WTC11 (cell line): ENCODE data around the gene FILIP1L. TPM values are rescaled to one million over a fixed set of nuclear protein-coding genes. Genes with fewer than 3 reads are reported as not detected.
"Not testable (repeated sequence)": the region's sequence is repeated elsewhere in the genome, so short reads cannot be mapped to it uniquely, and the experiment has no call there.

ENCODE experiments used
- ATAC-seq: fragments of 200-7000 bp; cut with Tn5 transposase; 2 replicates; pipeline ENCODE4 v1.10.0; 2021; ENCODE audit warnings: mild to moderate bottlenecking, moderate library complexity
- CTCF ChIA-PET: fragments of 300-600 bp; sonication (Branson Sonifier 250); formaldehyde crosslinking; loops from one replicate; lab custom pipeline; 2021; ENCODE audit warnings: antibody characterized with exemption; lab: Charles Lee
- POLR2A ChIA-PET: fragments of 350-600 bp; sonication (Branson Sonifier 250); formaldehyde crosslinking; loops from one replicate; lab custom pipeline; 2021; ENCODE audit warnings: antibody characterized with exemption; lab: Charles Lee
- DNase-seq: peaks from one replicate; pipeline ENCODE4 v3.0.0; 2021; ENCODE audit warnings: low spot score
- H3K27ac Mint-ChIP-seq: 2 replicates; pipeline ENCODE4 v1.8.0; 2021; ENCODE audit warnings: mixed read lengths
- H3K27me3 Mint-ChIP-seq: 2 replicates; pipeline ENCODE4 v1.8.0; 2021; ENCODE audit warnings: low read depth, mild to moderate bottlenecking, moderate library complexity, mixed read lengths
- H3K36me3 Mint-ChIP-seq: 2 replicates; pipeline ENCODE4 v1.8.0; 2021; ENCODE audit warnings: mixed read lengths
- H3K4me1 Mint-ChIP-seq: 2 replicates; pipeline ENCODE4 v1.8.0; 2022; ENCODE audit warnings: mixed read lengths
- H3K4me3 Mint-ChIP-seq: 2 replicates; pipeline ENCODE4 v1.8.0; 2021; ENCODE audit warnings: mild to moderate bottlenecking, moderate library complexity, mixed read lengths
- H3K9me3 Mint-ChIP-seq: 2 replicates; pipeline ENCODE4 v1.8.0; 2021; ENCODE audit warnings: mixed read lengths
- FOXP1 ChIP-seq: sonication (generic); formaldehyde crosslinking; IDR thresholded peaks from 2 replicates; pipeline ENCODE4 v1.8.0; 2022; ENCODE audit warnings: missing genetic modification reagents, mild to moderate bottlenecking, moderate library complexity, borderline replicate concordance
- IRF2 ChIP-seq: sonication (generic); formaldehyde crosslinking; IDR thresholded peaks from 2 replicates; pipeline ENCODE4 v1.8.0; 2022; ENCODE audit warnings: low read depth, missing genetic modification reagents, borderline replicate concordance
- NFE2L1 ChIP-seq: sonication (generic); formaldehyde crosslinking; IDR thresholded peaks from 2 replicates; pipeline ENCODE4 v1.8.1; 2023; ENCODE audit warnings: missing genetic modification reagents
- NR2C2 ChIP-seq: sonication (generic); formaldehyde crosslinking; IDR thresholded peaks from 2 replicates; pipeline ENCODE4 v1.8.0; 2022; ENCODE audit warnings: mild to moderate bottlenecking, missing genetic modification reagents
- TEAD1 ChIP-seq: sonication (generic); formaldehyde crosslinking; IDR thresholded peaks from 2 replicates; pipeline ENCODE4 v1.8.0; 2022; ENCODE audit warnings: mild to moderate bottlenecking, missing genetic modification reagents
- total RNA-seq: library from RNA; stranded (reverse); gene quantifications from 3 replicates; pipeline ENCODE4 v1.2.3, GENCODE V29; 2021
- TF ChIP-seq, protein P1 (sequence below): sonication (generic); formaldehyde crosslinking; IDR thresholded peaks from 2 replicates; pipeline ENCODE4 v1.8.0; 2023; ENCODE audit warnings: missing genetic modification reagents, mild to moderate bottlenecking, borderline replicate concordance
- TF ChIP-seq, protein P2 (sequence below): fragments of 250-450 bp; sonication (Bioruptor Pico); IDR thresholded peaks from 2 replicates; pipeline ENCODE4 v2.1.2; 2022; ENCODE audit warnings: mild to moderate bottlenecking, moderate library complexity
- TF ChIP-seq, protein P3 (sequence below): fragments of 200-600 bp; IDR thresholded peaks from 2 replicates; pipeline ENCODE4 v1.8.0; 2022; ENCODE audit warnings: antibody characterized with exemption

FILIP1L gene
- total RNA-seq, 1 experiment from 2014 or later: 0.17 TPM

DNA sequence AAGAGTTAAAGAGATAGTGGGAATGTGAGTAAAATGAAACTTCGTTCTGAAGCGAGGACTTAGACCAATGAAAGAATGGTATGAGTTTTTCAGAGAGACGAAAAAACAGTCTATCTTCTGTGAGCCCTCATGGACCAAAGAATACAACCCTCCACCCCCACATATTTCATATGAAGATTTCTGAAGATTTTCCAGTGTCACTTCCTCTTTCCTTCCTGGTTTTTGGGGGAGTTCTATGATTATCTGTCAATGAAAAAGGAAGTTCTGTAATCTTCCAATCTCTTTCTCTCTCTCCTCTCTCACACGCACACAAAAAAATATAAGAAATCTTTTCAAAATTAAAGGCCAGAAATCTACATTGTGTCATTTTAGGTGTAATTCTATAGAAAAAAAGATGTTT, 269.0 kb downstream of the FILIP1L start (continued):
- no peak for TF ChIP-seq NR2C2 (CRISPR knock-in tag)
- TF ChIP-seq IRF2 (CRISPR knock-in tag): no peak
- no peak for TF ChIP-seq TEAD1 (CRISPR knock-in tag)
- TF ChIP-seq, protein P1, sequence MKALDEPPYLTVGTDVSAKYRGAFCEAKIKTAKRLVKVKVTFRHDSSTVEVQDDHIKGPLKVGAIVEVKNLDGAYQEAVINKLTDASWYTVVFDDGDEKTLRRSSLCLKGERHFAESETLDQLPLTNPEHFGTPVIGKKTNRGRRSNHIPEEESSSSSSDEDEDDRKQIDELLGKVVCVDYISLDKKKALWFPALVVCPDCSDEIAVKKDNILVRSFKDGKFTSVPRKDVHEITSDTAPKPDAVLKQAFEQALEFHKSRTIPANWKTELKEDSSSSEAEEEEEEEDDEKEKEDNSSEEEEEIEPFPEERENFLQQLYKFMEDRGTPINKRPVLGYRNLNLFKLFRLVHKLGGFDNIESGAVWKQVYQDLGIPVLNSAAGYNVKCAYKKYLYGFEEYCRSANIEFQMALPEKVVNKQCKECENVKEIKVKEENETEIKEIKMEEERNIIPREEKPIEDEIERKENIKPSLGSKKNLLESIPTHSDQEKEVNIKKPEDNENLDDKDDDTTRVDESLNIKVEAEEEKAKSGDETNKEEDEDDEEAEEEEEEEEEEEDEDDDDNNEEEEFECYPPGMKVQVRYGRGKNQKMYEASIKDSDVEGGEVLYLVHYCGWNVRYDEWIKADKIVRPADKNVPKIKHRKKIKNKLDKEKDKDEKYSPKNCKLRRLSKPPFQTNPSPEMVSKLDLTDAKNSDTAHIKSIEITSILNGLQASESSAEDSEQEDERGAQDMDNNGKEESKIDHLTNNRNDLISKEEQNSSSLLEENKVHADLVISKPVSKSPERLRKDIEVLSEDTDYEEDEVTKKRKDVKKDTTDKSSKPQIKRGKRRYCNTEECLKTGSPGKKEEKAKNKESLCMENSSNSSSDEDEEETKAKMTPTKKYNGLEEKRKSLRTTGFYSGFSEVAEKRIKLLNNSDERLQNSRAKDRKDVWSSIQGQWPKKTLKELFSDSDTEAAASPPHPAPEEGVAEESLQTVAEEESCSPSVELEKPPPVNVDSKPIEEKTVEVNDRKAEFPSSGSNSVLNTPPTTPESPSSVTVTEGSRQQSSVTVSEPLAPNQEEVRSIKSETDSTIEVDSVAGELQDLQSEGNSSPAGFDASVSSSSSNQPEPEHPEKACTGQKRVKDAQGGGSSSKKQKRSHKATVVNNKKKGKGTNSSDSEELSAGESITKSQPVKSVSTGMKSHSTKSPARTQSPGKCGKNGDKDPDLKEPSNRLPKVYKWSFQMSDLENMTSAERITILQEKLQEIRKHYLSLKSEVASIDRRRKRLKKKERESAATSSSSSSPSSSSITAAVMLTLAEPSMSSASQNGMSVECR (CRISPR knock-in tag): no peak
- TF ChIP-seq, all 79 proteins: peak for 0

DNA sequence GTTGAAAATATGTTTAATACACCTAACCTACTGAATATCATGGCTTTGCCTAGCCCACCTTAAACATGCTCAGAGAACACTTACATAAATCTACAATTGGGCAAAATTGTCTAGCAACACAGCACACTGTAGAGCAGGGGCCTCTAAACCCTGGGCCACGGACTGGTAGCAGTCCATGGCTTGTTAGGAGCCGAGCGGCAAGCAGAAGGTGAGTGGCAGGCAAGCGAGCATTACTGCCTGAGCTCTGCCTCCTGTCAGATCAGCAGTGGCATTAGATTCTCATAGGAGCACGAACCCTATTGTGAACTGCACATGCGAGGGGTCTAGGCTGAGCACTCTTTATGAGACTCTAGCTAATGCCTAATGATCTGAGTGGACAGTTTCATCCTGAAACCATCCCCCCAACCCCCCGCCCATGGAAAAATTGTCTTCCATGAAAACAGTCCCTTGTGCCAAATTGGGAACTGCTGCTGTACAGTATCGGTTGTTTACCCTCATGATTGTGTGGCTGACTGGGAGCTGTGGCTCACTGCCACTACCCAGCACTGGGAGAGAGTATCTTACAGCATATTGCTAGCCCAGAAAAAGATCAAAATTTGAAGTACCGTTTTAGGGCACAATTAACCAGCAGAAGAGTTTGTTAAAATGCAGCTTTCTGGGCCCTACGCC, 270.6 kb downstream of the FILIP1L start:
- Mint-ChIP-seq H3K27ac (peak overlapping the region; percentile 35; the same call in 1 of the 2 replicates), H3K27me3 (no peaks in the 10 kb centered on the region), H3K9me3 (no peaks in the 10 kb centered on the region), H3K4me1 (peaks cover 31% of the 10 kb centered on the region), H3K4me3 (no peak overlapping the region), H3K36me3 (no peaks in the 10 kb centered on the region)
- CTCF ChIA-PET: interaction anchor here (0.7 to 2.5 kb wide), 20 partner anchors 10 to 1803 kb away, joined by 3 to 57 read pairs (median 6); partner anchors contain the start of gene TBC1D23
- TF ChIP-seq, protein P2, sequence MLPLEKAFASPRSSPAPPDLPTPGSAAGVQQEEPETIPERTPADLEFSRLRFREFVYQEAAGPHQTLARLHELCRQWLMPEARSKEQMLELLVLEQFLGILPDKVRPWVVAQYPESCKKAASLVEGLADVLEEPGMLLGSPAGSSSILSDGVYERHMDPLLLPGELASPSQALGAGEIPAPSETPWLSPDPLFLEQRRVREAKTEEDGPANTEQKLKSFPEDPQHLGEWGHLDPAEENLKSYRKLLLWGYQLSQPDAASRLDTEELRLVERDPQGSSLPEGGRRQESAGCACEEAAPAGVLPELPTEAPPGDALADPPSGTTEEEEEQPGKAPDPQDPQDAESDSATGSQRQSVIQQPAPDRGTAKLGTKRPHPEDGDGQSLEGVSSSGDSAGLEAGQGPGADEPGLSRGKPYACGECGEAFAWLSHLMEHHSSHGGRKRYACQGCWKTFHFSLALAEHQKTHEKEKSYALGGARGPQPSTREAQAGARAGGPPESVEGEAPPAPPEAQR: no peak
- TF ChIP-seq FOXP1 (CRISPR knock-in tag): no peak
- no peak for DNase-seq
- peak; percentile 61 for ATAC-seq
- POLR2A ChIA-PET: interaction anchor here (1.0 kb wide), 1 partner anchor 410 kb away, joined by 5 read pairs; no protein-coding TSS in a partner anchor

DNA sequence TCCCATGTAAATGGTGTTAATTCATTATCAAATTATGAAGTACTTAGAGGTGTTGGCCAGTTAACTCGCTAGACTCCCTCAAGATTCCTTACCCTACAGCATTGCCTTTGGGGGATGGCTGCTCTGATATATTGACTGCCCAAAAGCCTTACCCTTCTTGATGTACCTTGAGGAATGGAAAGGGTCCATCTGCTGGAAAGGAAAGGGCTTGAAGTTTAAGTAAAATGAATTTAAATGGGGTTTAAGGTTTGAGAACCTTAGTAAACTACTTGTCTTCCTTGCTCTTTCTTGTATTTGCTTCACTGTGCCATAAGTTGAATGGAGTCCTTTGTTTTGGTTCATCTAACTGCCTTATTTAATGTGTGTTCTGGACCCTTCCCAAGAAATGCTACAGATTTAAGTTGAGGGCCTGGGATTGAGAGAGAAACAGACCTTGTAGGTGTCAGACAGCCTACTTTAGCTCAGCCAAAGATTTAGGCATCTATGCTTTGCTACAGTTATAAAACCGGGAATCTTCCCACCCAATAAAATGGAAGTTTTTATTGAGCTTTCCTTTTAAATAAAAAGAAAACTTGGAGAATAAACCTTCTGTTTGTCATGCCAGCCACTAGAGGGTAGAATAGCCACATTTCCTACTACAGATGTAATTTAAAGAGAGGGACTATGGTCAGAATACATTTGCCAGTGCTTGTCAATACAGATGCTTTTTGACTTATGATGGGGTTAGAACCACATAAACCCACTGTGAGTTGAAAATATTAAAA, 271.3 kb downstream of the FILIP1L start:
- POLR2A ChIA-PET: no interaction called here
- H3K4me3 Mint-ChIP-seq: no peak overlapping the region
- TF ChIP-seq, protein P3, sequence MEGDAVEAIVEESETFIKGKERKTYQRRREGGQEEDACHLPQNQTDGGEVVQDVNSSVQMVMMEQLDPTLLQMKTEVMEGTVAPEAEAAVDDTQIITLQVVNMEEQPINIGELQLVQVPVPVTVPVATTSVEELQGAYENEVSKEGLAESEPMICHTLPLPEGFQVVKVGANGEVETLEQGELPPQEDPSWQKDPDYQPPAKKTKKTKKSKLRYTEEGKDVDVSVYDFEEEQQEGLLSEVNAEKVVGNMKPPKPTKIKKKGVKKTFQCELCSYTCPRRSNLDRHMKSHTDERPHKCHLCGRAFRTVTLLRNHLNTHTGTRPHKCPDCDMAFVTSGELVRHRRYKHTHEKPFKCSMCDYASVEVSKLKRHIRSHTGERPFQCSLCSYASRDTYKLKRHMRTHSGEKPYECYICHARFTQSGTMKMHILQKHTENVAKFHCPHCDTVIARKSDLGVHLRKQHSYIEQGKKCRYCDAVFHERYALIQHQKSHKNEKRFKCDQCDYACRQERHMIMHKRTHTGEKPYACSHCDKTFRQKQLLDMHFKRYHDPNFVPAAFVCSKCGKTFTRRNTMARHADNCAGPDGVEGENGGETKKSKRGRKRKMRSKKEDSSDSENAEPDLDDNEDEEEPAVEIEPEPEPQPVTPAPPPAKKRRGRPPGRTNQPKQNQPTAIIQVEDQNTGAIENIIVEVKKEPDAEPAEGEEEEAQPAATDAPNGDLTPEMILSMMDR: 0 out of 2 replicates have a peak, but pooled peaks have one; percentile 36
- TF ChIP-seq NFE2L1 (CRISPR knock-in tag): no peak
- TF ChIP-seq, all 79 proteins: peak for 1
- no peak overlapping the region for H3K27ac Mint-ChIP-seq
- H3K4me1 Mint-ChIP-seq: peaks cover 31% of the 10 kb centered on the region
- no peaks in the 10 kb centered on the region for H3K36me3 Mint-ChIP-seq
- H3K9me3 Mint-ChIP-seq: no peaks in the 10 kb centered on the region
- ATAC-seq: peak; percentile 79
- CTCF ChIA-PET: interaction anchor here (0.6 to 2.5 kb wide), 32 partner anchors 9 to 435 kb away, joined by 3 to 57 read pairs (median 5); partner anchors contain the start of genes CMSS1 and TBC1D23
- no peaks in the 10 kb centered on the region for H3K27me3 Mint-ChIP-seq
- no peak for DNase-seq

DNA sequence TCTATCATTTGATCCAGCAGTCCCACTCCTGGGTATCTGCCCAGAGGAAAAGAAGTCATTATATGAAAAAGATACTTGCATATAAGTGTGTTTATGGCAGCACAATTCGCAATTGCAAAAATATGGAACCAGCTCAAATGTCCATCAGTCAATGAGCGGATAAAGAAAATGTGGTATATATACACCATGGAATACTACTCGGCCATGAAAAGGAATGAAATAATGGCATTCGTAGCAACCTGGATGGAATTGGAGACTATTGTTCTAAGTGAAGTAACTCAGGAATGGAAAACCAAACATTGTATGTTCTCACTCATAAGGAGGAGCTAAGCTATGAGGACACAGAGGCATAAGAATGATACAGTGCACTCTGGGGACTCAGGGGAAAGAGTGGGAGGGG, 272.4 kb downstream of the FILIP1L start:
- H3K9me3 Mint-ChIP-seq, H3K27ac Mint-ChIP-seq, DNase-seq, H3K36me3 Mint-ChIP-seq, POLR2A ChIA-PET, H3K4me3 Mint-ChIP-seq, H3K27me3 Mint-ChIP-seq, ATAC-seq: not testable (repeated sequence)
- CTCF ChIA-PET: interaction anchor here (0.6 to 1.6 kb wide), 2 partner anchors 225 to 412 kb away, joined by 4 to 7 read pairs; no protein-coding TSS in a partner anchor
- H3K4me1 Mint-ChIP-seq: peaks cover 31% of the 10 kb centered on the region
